ENCODE data around the gene DBNDD1.

GRCh38 chr16:90012991-90013745 lies 6.1 kb downstream of the DBNDD1 start:
- no peak for TF ChIP-seq REST (IDR thresholded peaks at IDR 0.05; ENCODE audit: insufficient read depth in 1 of 2, low read depth in 2 of 2, low read length in 1 of 2)
- no peak for TF ChIP-seq CTCF (IDR thresholded peaks at IDR 0.05)

Data from Panc1 (cell line).